ENCODE measurements around the gene BTBD6.

BTBD6 gene

GRCh38 chr14:105204206-105204930 lies 44.0 kb upstream of the BTBD6 start:
- Histone ChIP-seq H3K9ac (no peak overlapping the region), H3K4me3 (ENCODE audit: low read depth, low read length) (no peak overlapping the region), H3K79me2 (no peaks in the 10 kb centered on the region), H3K4me2 (ENCODE audit: low read length) (peak overlapping the region; percentile 44), H3K9me3 (ENCODE audit: control insufficient read depth, low read length) (no peaks in the 10 kb centered on the region), H3K36me3 (ENCODE audit: control insufficient read depth, insufficient read depth, low read length) (no peaks in the 10 kb centered on the region), H3K27ac (no peak overlapping the region), H3K4me1 (peaks cover 29% of the 10 kb centered on the region), H2AFZ (no peak overlapping the region), H3K27me3 (ENCODE audit: control insufficient read depth, insufficient read depth, low read length) (no peaks in the 10 kb centered on the region)
- no peak for TF ChIP-seq CTCF (IDR thresholded peaks at IDR 0.05)

- Histone ChIP-seq H3K4me2 (ENCODE audit: low read length) (peak overlapping the region; percentile 3), H3K27ac (no peak overlapping the region), H3K4me3 (ENCODE audit: low read depth, low read length) (no peak overlapping the region), H3K79me2 (no peaks in the 10 kb centered on the region), H2AFZ (no peak overlapping the region), H3K9me3 (ENCODE audit: control insufficient read depth, low read length) (no peaks in the 10 kb centered on the region), H3K36me3 (ENCODE audit: control insufficient read depth, insufficient read depth, low read length) (no peaks in the 10 kb centered on the region), H3K9ac (no peak overlapping the region), H3K27me3 (ENCODE audit: control insufficient read depth, insufficient read depth, low read length) (no peaks in the 10 kb centered on the region), H3K4me1 (peaks cover 29% of the 10 kb centered on the region)
- no peak for TF ChIP-seq CTCF (IDR thresholded peaks at IDR 0.05)
Measured at GRCh38 chr14:105204931-105205672, 43.2 kb upstream of the BTBD6 start.

- no peaks in the 10 kb centered on the region for H3K36me3 ChIP-seq (ENCODE audit: control insufficient read depth, insufficient read depth, low read length)
- H3K9ac ChIP-seq = no peak overlapping the region
- H2AFZ ChIP-seq = no peak overlapping the region
- TF ChIP-seq CTCF (IDR thresholded peaks at IDR 0.05) = no peak
- no peak overlapping the region for H3K27ac ChIP-seq
- H3K4me3 ChIP-seq (ENCODE audit: low read depth, low read length) = no peak overlapping the region
- H3K27me3 ChIP-seq (ENCODE audit: control insufficient read depth, insufficient read depth, low read length) = no peaks in the 10 kb centered on the region
- no peak overlapping the region for H3K4me2 ChIP-seq (ENCODE audit: low read length)
- no peaks in the 10 kb centered on the region for H3K79me2 ChIP-seq
- H3K9me3 ChIP-seq (ENCODE audit: control insufficient read depth, low read length) = no peaks in the 10 kb centered on the region
- H3K4me1 ChIP-seq = peaks cover 29% of the 10 kb centered on the region
Measured at GRCh38 chr14:105205673-105206208, 42.6 kb upstream of the BTBD6 start.

GRCh38 chr14:105206873-105207272 lies 41.5 kb upstream of the BTBD6 start:
- no peak for TF ChIP-seq CTCF (IDR thresholded peaks at IDR 0.05)
- no peak overlapping the region for H3K27ac ChIP-seq

More at GRCh38 chr14:105206873-105207272, 41.5 kb upstream of the BTBD6 start:
- H3K4me3 ChIP-seq (ENCODE audit: low read depth, low read length) = no peak overlapping the region
- no peaks in the 10 kb centered on the region for H3K36me3 ChIP-seq (ENCODE audit: control insufficient read depth, insufficient read depth, low read length)
- H3K27me3 ChIP-seq (ENCODE audit: control insufficient read depth, insufficient read depth, low read length) = no peaks in the 10 kb centered on the region
- H3K4me2 ChIP-seq (ENCODE audit: low read length) = no peak overlapping the region
- H3K9me3 ChIP-seq (ENCODE audit: control insufficient read depth, low read length) = no peaks in the 10 kb centered on the region
- no peak overlapping the region for H2AFZ ChIP-seq
- no peak overlapping the region for H3K9ac ChIP-seq
- H3K79me2 ChIP-seq = no peaks in the 10 kb centered on the region
- H3K4me1 ChIP-seq = peaks cover 29% of the 10 kb centered on the region
